Stimulated activated CD4-positive, alpha-beta T cell treated with anti-CD3 and anti-CD28 coated beads, Interleukin-2, amount 100 ng/mL, for 24 hours (primary cell): ENCODE measurements around the gene ADGRG6.

ENCODE experiments used
- DNase-seq, 2 donors: peaks; one replicate each; pipeline ENCODE4 v3.0.0-alpha.2; 2020

The ADGRG6 gene

GRCh38 chr6:142292166-142292924 is 9.5 kb upstream of the ADGRG6 start:
- no peak for DNase-seq

DNA sequence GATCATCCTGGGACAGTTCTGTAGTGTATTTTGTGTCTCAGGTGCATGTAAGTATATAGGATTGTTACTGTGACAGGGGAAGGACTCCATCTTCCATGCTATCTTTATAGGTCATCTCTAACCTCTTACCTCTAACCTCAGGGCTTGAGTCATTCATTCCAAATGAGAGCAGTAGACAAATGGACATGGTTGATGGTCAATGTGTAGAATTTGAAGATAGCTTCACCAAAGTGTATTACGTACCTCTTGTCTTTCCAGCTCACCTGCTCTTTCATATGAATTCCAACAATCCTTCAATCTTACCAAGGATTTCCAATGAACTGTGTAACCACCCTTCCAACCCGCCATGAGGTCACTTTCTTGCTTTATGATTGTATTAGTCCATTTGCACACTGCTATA is 8.7 kb upstream of the ADGRG6 start:
- DNase-seq: no peak

GRCh38 chr6:142294679-142295078 is 7.1 kb upstream of the ADGRG6 start:
- DNase-seq: no peak

DNA sequence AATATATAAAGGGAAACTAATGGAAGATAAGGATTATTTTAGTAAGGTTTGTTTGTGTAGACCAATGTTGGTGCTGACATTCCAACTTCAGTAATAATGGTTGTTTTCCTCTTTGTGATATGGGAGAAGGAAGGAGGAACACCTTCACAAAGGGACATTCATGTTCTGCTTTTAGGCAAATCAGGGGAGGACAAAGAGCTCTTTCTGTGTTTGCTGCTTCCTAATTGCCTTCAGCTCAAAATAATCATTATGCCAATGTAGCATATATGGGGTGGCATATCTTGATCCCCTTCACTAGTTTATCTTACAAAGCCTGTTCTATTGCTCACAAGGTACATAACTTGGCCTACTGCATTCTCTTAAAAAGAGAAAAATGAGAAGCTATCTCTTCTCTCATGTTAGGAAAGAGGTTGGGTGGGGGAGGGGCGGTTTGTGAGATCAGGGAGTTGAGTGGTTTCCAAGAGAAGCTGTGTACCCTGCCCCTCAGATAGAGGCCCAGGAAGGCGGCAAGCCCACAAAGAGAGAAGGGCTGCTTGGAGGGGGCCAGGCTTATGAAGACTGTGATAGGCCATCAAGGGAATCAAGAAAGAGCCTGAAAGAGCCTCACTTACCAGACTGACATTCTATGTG is 4.7 kb upstream of the ADGRG6 start:
- no peak for DNase-seq

DNA sequence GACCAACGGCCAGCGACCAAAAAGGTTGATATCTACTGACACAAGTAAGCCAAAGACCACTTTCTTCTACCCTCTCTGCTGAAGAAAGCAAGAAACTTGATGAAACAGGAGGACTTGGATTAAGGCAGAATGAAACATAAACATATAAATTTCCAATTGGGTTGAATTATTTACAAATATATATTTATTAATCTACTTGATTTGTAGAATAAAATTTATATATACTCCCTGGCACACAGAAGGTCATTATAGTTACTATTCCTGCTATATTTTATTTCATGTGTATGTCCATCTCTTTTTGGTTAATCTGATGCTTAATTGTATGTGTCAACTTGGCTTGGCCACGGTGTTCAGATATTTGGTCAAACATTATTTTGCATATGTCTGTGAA is 4.2 kb upstream of the ADGRG6 start:
- DNase-seq: no peak

GRCh38 chr6:142297996-142298753 is 3.6 kb upstream of the ADGRG6 start:
- no peak for DNase-seq

GRCh38 chr6:142300302-142300701 is 1.5 kb upstream of the ADGRG6 start:
- DNase-seq: no peak

DNA sequence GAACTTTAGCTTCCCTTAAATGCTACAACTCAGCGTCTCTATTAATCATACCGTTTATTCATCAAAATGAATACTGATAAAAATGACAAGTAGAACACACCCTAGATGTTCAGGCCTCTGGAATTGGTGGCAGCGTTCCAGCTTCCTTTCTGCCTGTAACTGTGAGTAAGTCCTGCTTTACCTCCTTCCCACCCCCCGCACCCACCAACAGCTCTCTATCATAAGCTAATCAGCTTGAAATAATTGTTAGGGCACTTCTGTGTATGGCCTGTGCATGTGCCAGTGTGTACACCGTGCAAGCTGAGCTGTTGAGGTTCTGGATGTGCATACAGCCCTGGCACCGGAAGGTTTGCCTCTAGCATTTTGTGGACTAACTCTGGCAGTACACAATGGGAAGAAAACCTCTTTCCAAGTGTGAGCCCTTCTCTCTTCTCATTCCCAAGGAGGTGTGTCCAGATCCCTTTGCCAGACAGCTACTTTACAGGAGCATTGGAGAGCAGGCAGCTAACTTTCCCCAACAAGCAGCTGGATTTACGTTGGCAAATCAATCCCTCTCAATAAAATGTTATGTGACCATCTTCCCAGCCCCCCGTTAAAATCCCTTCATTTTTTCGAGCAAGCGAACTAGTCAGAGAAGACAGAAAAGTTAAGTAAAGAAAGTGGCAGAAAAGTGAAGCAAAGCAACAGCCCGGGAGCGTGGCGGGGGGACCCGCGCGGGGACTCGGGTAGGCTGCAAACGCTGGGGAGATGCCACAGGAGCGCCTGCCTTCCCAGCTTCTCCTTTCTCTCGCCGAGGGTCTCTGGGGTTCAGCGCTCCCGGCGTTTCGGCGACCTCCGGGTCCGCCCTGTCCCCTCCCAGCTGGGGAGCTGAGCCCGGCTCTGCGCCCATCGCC is 803 bp upstream of the ADGRG6 start:
- peak in 1 of 2 donors; percentile 26 for DNase-seq

DNA sequence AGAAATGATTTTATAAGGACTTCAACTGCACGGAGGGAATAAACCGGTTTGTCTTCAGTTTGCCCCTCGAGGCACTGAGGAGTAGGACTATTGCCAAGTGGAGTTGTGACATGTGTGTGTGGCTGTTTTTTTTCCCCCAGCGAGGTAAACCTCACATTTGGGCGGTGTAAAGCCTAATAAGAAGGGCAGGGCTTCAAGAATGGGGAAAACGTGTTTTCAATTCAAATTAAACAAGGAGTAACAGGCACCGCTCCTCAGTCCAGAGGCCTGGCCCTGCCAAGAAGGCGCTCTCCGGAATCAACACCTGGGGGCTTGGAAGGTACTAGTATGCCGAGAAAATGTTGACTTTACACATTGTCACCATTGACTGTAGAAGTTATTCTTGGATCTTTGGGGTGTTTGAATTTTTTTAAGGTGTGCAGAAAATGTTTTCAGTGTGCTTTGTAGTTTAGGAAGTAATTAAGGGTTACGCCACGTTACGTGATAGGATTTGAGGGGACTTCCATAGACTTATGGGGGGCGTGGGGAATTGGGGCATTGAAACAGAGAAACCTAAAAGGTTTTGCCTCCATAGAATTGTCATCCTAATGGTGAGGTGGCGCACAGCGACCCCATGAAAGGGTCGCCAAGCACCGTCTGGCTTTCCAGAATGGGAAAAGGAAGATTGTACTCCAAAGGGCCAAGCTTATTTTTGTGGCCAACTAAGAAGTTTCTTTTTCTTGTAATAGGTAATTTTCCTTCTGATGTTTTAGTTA is 791 bp downstream of the ADGRG6 start:
- DNase-seq: no peak

DNA sequence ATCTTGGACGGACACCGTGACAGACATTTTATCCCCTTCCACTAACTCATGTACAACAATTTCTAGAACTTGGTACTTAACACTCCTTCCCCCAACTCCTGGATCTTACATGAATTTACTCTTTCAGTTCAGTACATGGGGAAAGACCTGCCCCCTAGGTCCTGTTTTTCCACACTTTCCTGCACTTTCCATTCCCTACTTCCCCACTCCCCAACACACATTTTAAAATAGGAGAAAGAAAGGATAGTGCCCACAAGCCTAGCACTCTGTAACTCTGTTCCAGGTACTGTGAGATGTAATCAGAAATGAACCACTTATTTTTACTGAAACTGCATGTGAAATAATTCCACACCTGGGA is 1.3 kb downstream of the ADGRG6 start:
- DNase-seq: no peak

- no peak for DNase-seq
Observed at GRCh38 chr6:142304241-142304640, 2.4 kb downstream of the ADGRG6 start.

DNA sequence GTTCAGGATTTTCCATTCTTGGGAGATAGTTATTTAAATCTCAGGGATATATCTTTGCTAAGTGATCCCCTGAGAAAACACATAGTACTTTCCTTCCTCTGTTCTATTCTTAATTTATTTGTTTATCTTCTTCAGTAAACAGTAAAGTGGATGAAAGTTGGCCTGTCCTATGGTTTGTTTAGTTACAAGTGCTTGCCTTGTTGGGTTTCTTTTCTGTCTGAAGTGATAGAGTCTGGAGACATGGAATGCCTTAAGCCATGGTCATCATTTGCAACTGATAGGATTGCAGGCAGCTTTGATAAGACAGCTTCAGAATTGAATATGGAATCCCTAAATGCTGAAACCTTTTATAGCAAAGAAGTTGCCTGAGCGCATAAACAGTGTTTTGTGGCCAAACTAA is 4.9 kb downstream of the ADGRG6 start:
- no peak for DNase-seq

GRCh38 chr6:142307963-142308748 is 6.3 kb downstream of the ADGRG6 start:
- DNase-seq: no peak

GRCh38 chr6:142309426-142309825 is 7.6 kb downstream of the ADGRG6 start:
- no peak for DNase-seq

GRCh38 chr6:142313284-142313683 is 11.5 kb downstream of the ADGRG6 start:
- no peak for DNase-seq

DNA sequence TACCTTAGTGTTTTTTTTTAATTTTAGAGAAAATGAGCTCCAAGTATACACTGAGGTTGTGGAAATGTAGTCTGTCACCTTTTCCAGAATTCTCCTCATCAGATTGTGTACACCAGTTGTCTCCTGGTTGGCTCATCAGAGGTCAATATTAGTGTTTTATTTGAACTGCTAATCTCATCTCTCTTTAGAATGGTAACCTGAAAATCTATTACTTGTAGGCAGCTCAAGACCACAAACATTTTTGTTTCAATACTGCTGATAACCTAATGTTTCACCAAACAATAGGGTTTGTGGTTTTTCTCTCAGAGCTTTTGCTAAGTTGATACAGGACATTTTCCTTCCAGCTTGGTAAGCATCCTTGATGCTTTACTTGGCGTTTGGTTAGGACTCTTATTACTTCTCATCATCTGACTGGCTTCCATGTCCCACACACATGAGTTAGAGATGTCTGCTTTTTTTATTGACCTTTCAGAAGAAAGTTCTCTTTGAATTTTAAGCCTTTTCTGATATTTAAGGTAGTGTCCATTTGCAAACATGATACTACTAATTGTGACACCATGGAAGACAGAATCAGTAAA is 15.1 kb downstream of the ADGRG6 start:
- DNase-seq: no peak

- no peak for DNase-seq
Observed at GRCh38 chr6:142318714-142319113, 16.9 kb downstream of the ADGRG6 start.

GRCh38 chr6:142320366-142320765 is 18.6 kb downstream of the ADGRG6 start:
- no peak for DNase-seq

DNA sequence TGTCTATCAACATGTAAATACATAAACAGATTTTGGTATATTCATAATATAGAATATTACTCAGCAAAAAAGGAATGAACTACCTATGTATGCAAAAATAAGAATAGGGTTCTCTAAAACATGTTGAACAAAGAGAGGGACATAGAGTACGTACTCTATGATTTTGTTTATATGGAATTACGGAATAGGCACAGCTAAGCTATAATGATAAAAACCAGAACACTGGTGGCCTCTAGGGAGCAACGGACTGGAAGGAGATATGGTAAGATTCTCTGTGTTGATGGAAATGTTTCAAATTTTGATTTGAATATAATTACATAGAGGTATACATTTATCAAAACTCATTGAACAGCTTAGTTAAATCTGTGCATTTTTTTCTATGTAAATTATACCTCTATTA is 19.6 kb downstream of the ADGRG6 start:
- no peak for DNase-seq

DNA sequence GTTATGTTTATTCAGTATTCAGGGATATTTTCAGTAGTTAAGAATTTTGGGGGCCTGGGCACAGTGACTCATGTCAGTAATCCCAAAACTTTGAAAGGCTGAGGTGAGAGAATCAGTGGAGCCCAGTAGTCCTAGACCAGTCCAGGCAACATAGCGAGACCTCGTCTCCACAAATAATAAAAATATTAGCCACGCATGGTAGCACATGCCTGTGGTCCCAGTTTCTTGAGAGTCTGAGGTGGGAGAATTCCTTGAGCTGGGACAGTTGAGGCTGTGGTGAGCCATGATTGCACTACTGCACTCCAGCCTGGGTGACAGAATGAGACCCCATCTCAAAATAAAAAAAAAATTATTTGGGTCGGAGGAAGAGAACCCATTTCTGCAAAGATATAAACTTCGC is 20.3 kb downstream of the ADGRG6 start:
- DNase-seq: no peak
